Measurements from ENCODE around the gene HRH1. TPM values are rescaled to one million over a fixed set of nuclear protein-coding genes. Genes with fewer than 3 reads are reported as not detected.

Gene HRH1
- total and polyA plus RNA-seq, 2 donors (not counting 3 experiments of a cell fraction or from before 2014, with no cell fraction given) = 16.2 to 21.2 TPM

DNA sequence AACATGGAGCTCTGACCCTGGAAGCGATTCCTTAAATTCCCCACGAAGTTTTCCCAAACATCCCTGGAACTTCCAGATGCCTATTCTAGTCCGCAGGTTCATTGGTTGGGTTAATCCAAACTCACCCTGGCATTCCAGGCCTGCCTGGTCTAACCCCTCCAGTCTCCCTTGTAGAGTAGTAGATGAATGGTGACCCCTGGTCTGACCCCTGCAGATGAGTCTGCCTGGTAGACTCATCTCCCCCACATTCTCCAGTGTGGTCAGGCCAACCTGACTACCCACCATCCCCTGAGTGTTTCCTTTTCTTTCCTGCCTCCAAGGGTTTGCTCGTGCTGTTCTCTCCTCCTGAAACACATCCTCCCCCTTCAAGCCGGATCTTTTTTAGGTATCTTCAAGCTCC is 10.8 kb upstream of the HRH1 start:
- H3K79me2 ChIP-seq (ENCODE audit: control insufficient read depth, insufficient read depth, low read length) = no peaks in the 10 kb centered on the region
- H2AFZ ChIP-seq (ENCODE audit: low read depth, low read length) = no peak overlapping the region
- H3K27me3 ChIP-seq (ENCODE audit: control insufficient read depth in 2 of 2, insufficient read depth in 2 of 2, low read length in 2 of 2) = no peaks in the 10 kb centered on the region
- no peak overlapping the region for H3K9ac ChIP-seq (replicated peaks; ENCODE audit: extremely low read depth, insufficient read depth, low read length)
- ChIA-PET CTCF (no interaction called here), POLR2A (no interaction called here)
- no peaks in the 10 kb centered on the region for H3K4me1 ChIP-seq (ENCODE audit: control insufficient read depth, extremely low read depth, insufficient read depth, low read length)
- no peaks in the 10 kb centered on the region for H3K36me3 ChIP-seq (ENCODE audit: control insufficient read depth in 2 of 2, extremely low read depth in 1 of 2, insufficient read depth in 2 of 2, low read length in 2 of 2)
- no peaks in the 10 kb centered on the region for H4K20me1 ChIP-seq (replicated peaks; ENCODE audit: control insufficient read depth, extremely low read depth, insufficient read depth, low read length)
- H3K27ac ChIP-seq (ENCODE audit: insufficient read depth, low read depth, low read length) = no peak overlapping the region
- TF ChIP-seq JUN (IDR thresholded peaks at IDR 0.05; ENCODE audit: borderline replicate concordance, insufficient read depth, insufficient read length, low read depth) (no peak), MYC (IDR thresholded peaks at IDR 0.05; ENCODE audit: low read depth, low read length) (no peak), FOS (IDR thresholded peaks at IDR 0.05; ENCODE audit: borderline replicate concordance, insufficient read depth, low read length) (no peak)
- TF ChIP-seq, protein P1, sequence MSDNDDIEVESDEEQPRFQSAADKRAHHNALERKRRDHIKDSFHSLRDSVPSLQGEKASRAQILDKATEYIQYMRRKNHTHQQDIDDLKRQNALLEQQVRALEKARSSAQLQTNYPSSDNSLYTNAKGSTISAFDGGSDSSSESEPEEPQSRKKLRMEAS (IDR thresholded peaks at IDR 0.05; ENCODE audit: insufficient read depth, insufficient read length) = no peak
- DNase-seq (ENCODE audit: low read depth, low spot score) (no peak), FAIRE-seq (no peak)
- H3K4me3 ChIP-seq (replicated peaks in 1 of 3; ENCODE audit: insufficient read depth in 1 of 3, low read depth in 1 of 3, low read length in 3 of 3) = no peak overlapping the region
- H3K4me2 ChIP-seq (ENCODE audit: insufficient read depth, low read length) = no peak overlapping the region
- H3K9me1 ChIP-seq (replicated peaks; ENCODE audit: control insufficient read depth, extremely low read depth, insufficient read depth, low read length) = no peaks in the 10 kb centered on the region
- no peaks in the 10 kb centered on the region for H3K9me3 ChIP-seq (replicated peaks; ENCODE audit: control insufficient read depth, insufficient read depth, low read length)
- intact Hi-C loops (cut with micrococcal nuclease) (no loop called here), dilution Hi-C loops (cut with MboI; ENCODE audit: extremely low pct_ligation_motif_present, low sequenced_read_pairs) (no loop called here)
- no TSS peak for BruUV-seq (replicated peaks)

DNA sequence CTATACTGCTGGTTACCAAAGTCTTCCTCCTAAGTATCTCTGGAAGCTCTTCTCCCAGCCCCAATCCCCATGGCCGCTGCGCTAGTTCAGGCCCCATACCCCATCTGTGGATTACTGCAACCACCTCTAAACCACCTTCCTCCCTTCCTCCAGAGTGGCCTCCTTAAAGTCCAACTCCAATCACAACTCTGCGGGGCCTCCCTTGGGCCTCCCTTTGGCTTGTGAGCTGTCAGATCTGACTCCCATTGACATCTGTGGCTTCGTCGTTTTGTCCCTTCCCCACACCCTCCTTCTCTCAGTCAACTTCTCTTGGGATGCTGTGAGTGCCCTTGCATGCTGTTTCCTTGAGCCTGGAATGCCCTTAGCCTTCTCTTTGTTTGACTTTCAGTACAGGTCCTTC is 9.3 kb upstream of the HRH1 start:
- no peaks in the 10 kb centered on the region for H3K9me3 ChIP-seq (replicated peaks; ENCODE audit: control insufficient read depth, insufficient read depth, low read length)
- H3K27me3 ChIP-seq (ENCODE audit: control insufficient read depth in 2 of 2, insufficient read depth in 2 of 2, low read length in 2 of 2) = no peaks in the 10 kb centered on the region
- H3K4me2 ChIP-seq (ENCODE audit: insufficient read depth, low read length) = no peak overlapping the region
- dilution Hi-C loops (cut with MboI; ENCODE audit: extremely low pct_ligation_motif_present, low sequenced_read_pairs) (no loop called here), intact Hi-C loops (cut with micrococcal nuclease) (no loop called here)
- no peaks in the 10 kb centered on the region for H3K9me1 ChIP-seq (replicated peaks; ENCODE audit: control insufficient read depth, extremely low read depth, insufficient read depth, low read length)
- no peak overlapping the region for H3K27ac ChIP-seq (ENCODE audit: insufficient read depth, low read depth, low read length)
- H3K9ac ChIP-seq (replicated peaks; ENCODE audit: extremely low read depth, insufficient read depth, low read length) = no peak overlapping the region
- H4K20me1 ChIP-seq (replicated peaks; ENCODE audit: control insufficient read depth, extremely low read depth, insufficient read depth, low read length) = no peaks in the 10 kb centered on the region
- TF ChIP-seq GATA2 (IDR thresholded peaks at IDR 0.05; ENCODE audit: insufficient read depth, insufficient read length, low read depth, low read length) (no peak), POLR2A (IDR thresholded peaks at IDR 0.05; ENCODE audit: low read depth, low read length) (no peak), JUN (IDR thresholded peaks at IDR 0.05; ENCODE audit: borderline replicate concordance, insufficient read depth, insufficient read length, low read depth) (no peak), POLR2AphosphoS5 (IDR thresholded peaks at IDR 0.05; ENCODE audit: insufficient read depth, low read depth, low read length) (no peak), MYC (IDR thresholded peaks at IDR 0.05; ENCODE audit: low read depth, low read length) (no peak), EZH2 (IDR thresholded peaks at IDR 0.05; ENCODE audit: borderline replicate concordance, low read depth, low read length, severe bottlenecking) (no peak), FOS (IDR thresholded peaks at IDR 0.05; ENCODE audit: borderline replicate concordance, insufficient read depth, low read length) (no peak)
- TF ChIP-seq, protein P2, sequence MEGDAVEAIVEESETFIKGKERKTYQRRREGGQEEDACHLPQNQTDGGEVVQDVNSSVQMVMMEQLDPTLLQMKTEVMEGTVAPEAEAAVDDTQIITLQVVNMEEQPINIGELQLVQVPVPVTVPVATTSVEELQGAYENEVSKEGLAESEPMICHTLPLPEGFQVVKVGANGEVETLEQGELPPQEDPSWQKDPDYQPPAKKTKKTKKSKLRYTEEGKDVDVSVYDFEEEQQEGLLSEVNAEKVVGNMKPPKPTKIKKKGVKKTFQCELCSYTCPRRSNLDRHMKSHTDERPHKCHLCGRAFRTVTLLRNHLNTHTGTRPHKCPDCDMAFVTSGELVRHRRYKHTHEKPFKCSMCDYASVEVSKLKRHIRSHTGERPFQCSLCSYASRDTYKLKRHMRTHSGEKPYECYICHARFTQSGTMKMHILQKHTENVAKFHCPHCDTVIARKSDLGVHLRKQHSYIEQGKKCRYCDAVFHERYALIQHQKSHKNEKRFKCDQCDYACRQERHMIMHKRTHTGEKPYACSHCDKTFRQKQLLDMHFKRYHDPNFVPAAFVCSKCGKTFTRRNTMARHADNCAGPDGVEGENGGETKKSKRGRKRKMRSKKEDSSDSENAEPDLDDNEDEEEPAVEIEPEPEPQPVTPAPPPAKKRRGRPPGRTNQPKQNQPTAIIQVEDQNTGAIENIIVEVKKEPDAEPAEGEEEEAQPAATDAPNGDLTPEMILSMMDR (IDR thresholded peaks at IDR 0.05; ENCODE audit: extremely low read depth in 1 of 2, insufficient read depth in 1 of 2, low read depth in 1 of 2, low read length in 2 of 2) = no peak
- TF ChIP-seq, protein P1 (IDR thresholded peaks at IDR 0.05; ENCODE audit: insufficient read depth, insufficient read length) = no peak
- no peaks in the 10 kb centered on the region for H3K79me2 ChIP-seq (ENCODE audit: control insufficient read depth, insufficient read depth, low read length)
- DNase-seq (ENCODE audit: low read depth, low spot score) (no peak), FAIRE-seq (no peak)
- H3K4me1 ChIP-seq (ENCODE audit: control insufficient read depth, extremely low read depth, insufficient read depth, low read length) = no peaks in the 10 kb centered on the region
- POLR2A ChIA-PET = no interaction called here
- BruUV-seq (replicated peaks) = no TSS peak
- H2AFZ ChIP-seq (ENCODE audit: low read depth, low read length) = no peak overlapping the region
- CTCF ChIA-PET = interaction anchor here (0.8 to 1.2 kb wide), 3 partner anchors 8 to 190 kb away, joined by 3 to 4 read pairs (median 4); no protein-coding TSS in a partner anchor
- H3K36me3 ChIP-seq (ENCODE audit: control insufficient read depth in 2 of 2, extremely low read depth in 1 of 2, insufficient read depth in 2 of 2, low read length in 2 of 2) = no peaks in the 10 kb centered on the region
- H3K4me3 ChIP-seq (replicated peaks in 1 of 3; ENCODE audit: insufficient read depth in 1 of 3, low read depth in 1 of 3, low read length in 3 of 3) = no peak overlapping the region
